ENCODE results near the gene NATD1. TPM values are rescaled to one million over a fixed set of nuclear protein-coding genes. Genes with fewer than 3 reads are reported as not detected.
A peak's percentile ranks its signal among the peaks of the same experiment; 100 is the strongest.

The NATD1 gene
- total and polyA plus RNA-seq, 9 of the 15 experiments (the other 6 are each of a cell fraction or from before 2014, with no cell fraction given): 0.24 to 5.4 (median 1.6) TPM

DNA sequence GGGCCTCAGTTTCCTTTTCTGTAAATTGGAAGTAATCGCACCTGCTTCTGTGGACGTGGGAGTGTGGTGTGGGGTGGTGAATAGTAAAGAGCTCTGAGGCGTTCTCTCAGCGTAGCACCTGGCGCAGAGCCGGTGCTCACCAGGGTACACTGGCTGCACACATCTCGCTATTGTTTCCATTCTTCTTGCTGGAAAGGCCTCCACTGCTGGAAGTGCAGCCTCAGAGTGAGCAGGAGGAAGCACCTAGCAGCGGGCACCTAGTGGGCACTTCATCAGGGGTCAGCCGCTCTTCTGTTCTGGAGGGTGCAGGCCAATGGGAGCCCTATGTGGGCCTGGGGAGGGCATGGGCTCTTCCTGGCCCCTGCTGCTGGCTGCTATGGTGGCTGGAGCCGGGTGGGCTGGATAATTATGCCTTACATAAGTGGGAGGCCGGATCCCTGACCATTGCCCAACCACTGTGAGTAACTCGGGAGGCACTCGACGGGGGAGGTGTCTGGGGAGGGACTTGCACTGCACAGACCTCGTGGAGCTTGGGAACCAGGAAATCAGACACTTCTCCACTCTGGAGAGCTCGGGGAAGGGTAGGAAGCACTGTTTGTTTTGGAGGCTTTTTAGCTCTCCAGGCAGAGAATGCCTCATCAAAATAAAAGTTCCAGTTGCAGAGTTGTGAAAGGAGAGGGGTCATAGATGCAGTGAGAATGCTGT, 33.0 kb upstream of the NATD1 start (continued):
- no peak for TF ChIP-seq ZNF644 (tag; IDR thresholded peaks at IDR 0.05; ENCODE audit: low read depth)
- TF ChIP-seq XRCC3 (IDR thresholded peaks at IDR 0.05): no peak
- peak in 1 of 2 experiments; percentile 26; a peak in 1 of 4 replicates for TF ChIP-seq SIN3A (IDR thresholded peaks at IDR 0.05; ENCODE audit: borderline replicate concordance in 2 of 2, control insufficient read depth in 1 of 2, low read depth in 2 of 2, low read length in 2 of 2)

DNA sequence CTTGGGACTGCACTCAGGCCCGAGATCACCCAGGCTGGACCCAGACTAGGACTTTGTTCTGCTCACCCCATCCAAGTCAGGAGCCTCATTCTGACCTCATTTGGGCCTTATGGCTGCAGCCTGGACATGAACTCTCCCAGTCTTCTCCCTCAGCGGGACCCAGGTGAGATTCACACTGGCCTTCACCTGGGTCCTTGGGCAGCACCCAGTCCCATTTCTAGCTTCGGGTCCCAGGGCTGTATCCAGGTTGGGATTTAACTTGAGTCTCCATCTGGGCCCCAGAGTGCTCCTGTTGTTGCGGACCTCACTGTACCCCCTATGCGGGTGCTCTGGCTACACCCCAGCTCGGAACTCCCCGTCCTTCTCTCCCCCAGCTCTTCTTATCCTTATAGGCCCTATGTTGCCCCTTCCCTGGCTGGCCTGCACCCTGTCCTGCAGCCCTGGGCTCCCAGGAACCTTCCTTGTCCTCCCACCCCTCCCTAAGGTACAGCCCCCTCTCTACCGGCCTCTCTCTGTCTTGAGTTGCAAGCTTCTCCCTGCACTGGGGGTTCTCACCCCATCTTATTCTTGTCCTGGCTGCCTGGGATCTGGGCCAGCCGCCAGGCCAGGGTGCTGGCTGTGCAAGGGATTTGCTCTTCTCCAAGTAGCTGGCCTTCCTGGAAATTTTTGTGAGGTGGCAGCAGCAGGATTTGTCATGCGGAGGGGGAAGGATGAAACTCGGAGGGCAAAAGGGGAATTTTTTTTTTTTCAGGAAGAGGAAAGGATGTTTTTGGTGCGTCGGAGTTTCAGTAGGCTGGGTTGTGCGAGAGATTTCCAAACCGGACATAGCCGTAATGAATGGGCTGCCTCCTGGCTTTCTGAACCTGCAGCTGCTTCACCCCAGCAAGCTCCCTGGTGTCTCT, 32.2 kb upstream of the NATD1 start:
- 18% methylated on average over 12 of the region's 16 CpGs for WGBS (ENCODE audit: insufficient coverage, low coverage, missing lambda C conversion rate)
- no peaks in the 10 kb centered on the region; the same call in 1 of the 2 replicates for H4K20me1 ChIP-seq (replicated peaks; ENCODE audit: control insufficient read depth, insufficient read depth, low read length)
- H3K27me3 ChIP-seq (ENCODE audit: control insufficient read depth in 2 of 2, insufficient read depth in 2 of 2, low read length in 2 of 2): no peaks in the 10 kb centered on the region
- peak overlapping the region; percentile 69 for H3K4me2 ChIP-seq (ENCODE audit: insufficient read depth, low read length)
- BruUV-seq (replicated peaks): no TSS peak
- H3K79me2 ChIP-seq (ENCODE audit: control insufficient read depth, insufficient read depth, low read length): peaks cover 41% of the 10 kb centered on the region
- in situ Hi-C loops (cut with MboI): loop anchor here (25.0 kb wide), 1 partner anchor 777 kb away; no protein-coding TSS in a partner anchor
- TF ChIP-seq TEAD1 (CRISPR knock-in tag; IDR thresholded peaks at IDR 0.05) (no peak), ZFX (CRISPR knock-in tag; IDR thresholded peaks at IDR 0.05) (peak; percentile 28; the same call in 1 of the 2 replicates), SNRNP70 (optimal IDR thresholded peaks at IDR 0.05; ENCODE audit: low read depth, low read length) (no peak), PHF8 (IDR thresholded peaks at IDR 0.05; ENCODE audit: borderline replicate concordance, low read length) (peak; percentile 22; the same call in 1 of the 2 replicates), NR2C2 (CRISPR knock-in tag; IDR thresholded peaks at IDR 0.05) (no peak), NR2C2 (tag; IDR thresholded peaks at IDR 0.05) (peak; percentile 41; the same call in 1 of the 2 replicates)
- TF ChIP-seq, protein P1, sequence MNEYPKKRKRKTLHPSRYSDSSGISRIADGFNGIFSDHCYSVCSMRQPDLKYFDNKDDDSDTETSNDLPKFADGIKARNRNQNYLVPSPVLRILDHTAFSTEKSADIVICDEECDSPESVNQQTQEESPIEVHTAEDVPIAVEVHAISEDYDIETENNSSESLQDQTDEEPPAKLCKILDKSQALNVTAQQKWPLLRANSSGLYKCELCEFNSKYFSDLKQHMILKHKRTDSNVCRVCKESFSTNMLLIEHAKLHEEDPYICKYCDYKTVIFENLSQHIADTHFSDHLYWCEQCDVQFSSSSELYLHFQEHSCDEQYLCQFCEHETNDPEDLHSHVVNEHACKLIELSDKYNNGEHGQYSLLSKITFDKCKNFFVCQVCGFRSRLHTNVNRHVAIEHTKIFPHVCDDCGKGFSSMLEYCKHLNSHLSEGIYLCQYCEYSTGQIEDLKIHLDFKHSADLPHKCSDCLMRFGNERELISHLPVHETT (CRISPR knock-in tag; conservative IDR thresholded peaks at IDR 0.05 in 1 of 2, IDR thresholded peaks at IDR 0.05 in 1 of 2): no peak
- ChIA-PET CTCF (ENCODE audit: low intra/inter-chr PET ratio) (no interaction called here), POLR2A (interaction anchor here (1.2 to 1.3 kb wide), 2 partner anchors 10 to 12 kb away, joined by 3 to 4 read pairs; no protein-coding TSS in a partner anchor)
- H3K4me3 ChIP-seq: peak overlapping the region; percentile 68
- no peaks in the 10 kb centered on the region for H3K9me1 ChIP-seq (ENCODE audit: control insufficient read depth, insufficient read depth, low read length)
- peak overlapping the region; percentile 77; the same call in 1 of the 2 replicates for H2AFZ ChIP-seq (ENCODE audit: low read depth, low read length)
- no peaks in the 10 kb centered on the region for H3K9me3 ChIP-seq (replicated peaks; ENCODE audit: control insufficient read depth, insufficient read depth, low read depth, low read length)
- H3K4me1 ChIP-seq (replicated peaks in 1 of 2; ENCODE audit: control insufficient read depth in 2 of 2, insufficient read depth in 2 of 2, low read length in 2 of 2): peaks cover 14 to 60% of the 10 kb centered on the region in 2 experiments; a peak in 4 of 5 replicates
- peak in 1 of 4 experiments; percentile 20 for DNase-seq (ENCODE audit: extremely low read depth in 1 of 4, low spot score in 3 of 4)
- FAIRE-seq: no peak
- no peaks in the 10 kb centered on the region for H3K36me3 ChIP-seq (ENCODE audit: control insufficient read depth, insufficient read depth, low read length)
- ATAC-seq: peak; percentile 11
- 0 out of 3 replicates have a peak overlapping the region, but pooled peaks have one; percentile 16 for H3K27ac ChIP-seq (ENCODE audit: extremely low read depth, low read depth, low read length)
- peak overlapping the region; percentile 50 to 90 for H3K9ac ChIP-seq (ENCODE audit: insufficient read depth in 1 of 2, low read depth in 2 of 2, low read length in 2 of 2)
- intact Hi-C loops (cut with micrococcal nuclease): no loop called here

Measured in K562 (cell line).